ENCODE results near the gene CADM3.

DNA sequence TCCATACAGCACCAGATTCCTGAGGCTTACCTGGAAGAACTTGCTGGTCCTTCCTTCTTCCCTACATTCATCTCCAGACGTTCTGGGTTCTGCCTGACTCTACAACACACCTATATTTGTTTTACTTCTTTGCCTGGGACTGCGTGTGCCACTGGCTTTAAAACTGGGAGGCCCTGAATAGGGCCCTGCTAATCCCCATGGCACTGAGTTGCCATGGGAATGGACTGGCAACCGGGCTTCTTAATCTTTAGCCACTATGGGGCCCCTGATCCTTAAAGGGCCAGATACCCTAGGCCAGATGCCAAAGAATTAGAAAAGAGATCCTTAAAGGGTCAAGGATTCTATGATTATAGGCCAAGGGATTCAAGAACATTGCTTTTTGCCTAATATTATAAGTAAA, 24.4 kb upstream of the CADM3 start:
- TF ChIP-seq, protein P1, sequence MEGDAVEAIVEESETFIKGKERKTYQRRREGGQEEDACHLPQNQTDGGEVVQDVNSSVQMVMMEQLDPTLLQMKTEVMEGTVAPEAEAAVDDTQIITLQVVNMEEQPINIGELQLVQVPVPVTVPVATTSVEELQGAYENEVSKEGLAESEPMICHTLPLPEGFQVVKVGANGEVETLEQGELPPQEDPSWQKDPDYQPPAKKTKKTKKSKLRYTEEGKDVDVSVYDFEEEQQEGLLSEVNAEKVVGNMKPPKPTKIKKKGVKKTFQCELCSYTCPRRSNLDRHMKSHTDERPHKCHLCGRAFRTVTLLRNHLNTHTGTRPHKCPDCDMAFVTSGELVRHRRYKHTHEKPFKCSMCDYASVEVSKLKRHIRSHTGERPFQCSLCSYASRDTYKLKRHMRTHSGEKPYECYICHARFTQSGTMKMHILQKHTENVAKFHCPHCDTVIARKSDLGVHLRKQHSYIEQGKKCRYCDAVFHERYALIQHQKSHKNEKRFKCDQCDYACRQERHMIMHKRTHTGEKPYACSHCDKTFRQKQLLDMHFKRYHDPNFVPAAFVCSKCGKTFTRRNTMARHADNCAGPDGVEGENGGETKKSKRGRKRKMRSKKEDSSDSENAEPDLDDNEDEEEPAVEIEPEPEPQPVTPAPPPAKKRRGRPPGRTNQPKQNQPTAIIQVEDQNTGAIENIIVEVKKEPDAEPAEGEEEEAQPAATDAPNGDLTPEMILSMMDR (IDR thresholded peaks at IDR 0.05): no peak
- TF ChIP-seq EZH2 (IDR thresholded peaks at IDR 0.05): no peak
- TF ChIP-seq EZH2phosphoT487 (IDR thresholded peaks at IDR 0.05): no peak

Data from neural progenitor cell (in vitro differentiated cells).